HL-60 (cell line): ENCODE data around the gene MTIF2.

Experiments
- DNase-seq, 2 experiments: peaks; one replicate each; pipeline ENCODE4 v3.0.0-alpha.2; 2010 to 2020; ENCODE audit warnings: low read depth in 1 of 2, low spot score in 1 of 2
- H3K27ac ChIP-seq: fragments of 250-450 bp; sonication (Bioruptor Pico); replicated peaks from 2 replicates; pipeline ENCODE4 v1.5.1; 2020; ENCODE audit warnings: mild to moderate bottlenecking, moderate library complexity
- H3K27me3 ChIP-seq: fragments of 250-450 bp; sonication (Bioruptor Pico); 2 replicates; pipeline ENCODE4 v1.5.1; 2021; ENCODE audit warnings: mild to moderate bottlenecking, moderate library complexity; ENCODE audit not compliant: insufficient read depth, poor library complexity, severe bottlenecking
- H3K4me3 ChIP-seq: replicated peaks from 2 replicates; pipeline ENCODE4 v1.5.1; 2011; ENCODE audit warnings: mild to moderate bottlenecking, control low read depth, low read length; ENCODE audit not compliant: insufficient read depth
- GABPA ChIP-seq: IDR thresholded peaks from 2 replicates; pipeline ENCODE4 v1.6.1; 2012; ENCODE audit warnings: low read depth
- POLR2AphosphoS5 ChIP-seq: IDR thresholded peaks from 2 replicates; pipeline ENCODE4 v1.6.1; 2012; ENCODE audit warnings: low read depth
- SPI1 ChIP-seq: IDR thresholded peaks from 2 replicates; pipeline ENCODE4 v1.6.1; 2012; ENCODE audit warnings: low read depth, mild to moderate bottlenecking, borderline replicate concordance
- TF ChIP-seq, protein P1 (sequence below): IDR thresholded peaks from 2 replicates; pipeline ENCODE4 v1.6.1; 2012; ENCODE audit warnings: low read depth; ENCODE audit not compliant: insufficient replicate concordance
- TF ChIP-seq, protein P2 (sequence below): IDR thresholded peaks from one replicate; pipeline ENCODE4 v1.5.1; 2011; ENCODE audit warnings: low read length, control low read depth, inconsistent platforms; ENCODE audit not compliant: insufficient read depth

Gene MTIF2

DNA sequence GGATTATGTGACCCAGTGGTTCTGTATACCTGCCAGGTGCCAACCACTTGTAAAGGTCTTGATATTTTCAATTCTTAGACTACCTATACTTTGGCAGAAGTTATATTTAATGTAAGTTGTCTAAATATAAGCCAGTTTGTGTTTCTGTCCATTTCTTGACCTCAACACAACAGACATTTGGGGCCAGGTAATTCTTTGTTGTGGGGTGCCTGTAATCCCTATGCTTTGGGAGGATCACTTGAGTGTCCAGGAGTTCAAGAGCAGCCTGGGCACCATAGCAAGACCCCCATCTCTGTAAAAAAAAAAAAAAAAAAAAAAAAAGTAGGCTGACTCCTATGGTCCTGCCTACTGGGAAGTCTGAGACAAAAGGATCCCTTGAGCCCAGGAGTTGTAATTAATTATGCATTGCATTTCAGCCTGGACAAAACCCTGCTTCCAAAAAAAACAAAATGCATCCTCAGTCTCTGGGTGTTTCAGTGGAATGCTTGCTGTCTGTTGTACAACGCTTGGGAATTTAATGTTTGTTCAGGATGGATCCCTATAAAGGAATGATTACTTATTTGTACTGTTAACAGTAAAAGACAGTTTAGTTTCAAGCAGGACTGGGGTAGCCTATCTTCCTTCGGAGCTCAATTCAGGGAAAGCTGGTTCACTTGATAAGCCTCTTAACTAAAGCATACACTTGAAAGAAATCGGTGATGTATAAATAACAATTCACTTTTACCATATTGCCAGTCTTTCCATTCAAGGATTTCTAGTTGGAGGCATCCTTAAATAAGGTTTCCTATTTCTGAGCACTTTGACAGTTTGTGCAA lies 33.1 kb downstream of the MTIF2 start:
- Histone ChIP-seq H3K4me3 (no peak overlapping the region), H3K27ac (no peak overlapping the region), H3K27me3 (no peaks in the 10 kb centered on the region)
- TF ChIP-seq POLR2AphosphoS5 (peak; percentile 53), SPI1 (no peak)
- DNase-seq = no peak

DNA sequence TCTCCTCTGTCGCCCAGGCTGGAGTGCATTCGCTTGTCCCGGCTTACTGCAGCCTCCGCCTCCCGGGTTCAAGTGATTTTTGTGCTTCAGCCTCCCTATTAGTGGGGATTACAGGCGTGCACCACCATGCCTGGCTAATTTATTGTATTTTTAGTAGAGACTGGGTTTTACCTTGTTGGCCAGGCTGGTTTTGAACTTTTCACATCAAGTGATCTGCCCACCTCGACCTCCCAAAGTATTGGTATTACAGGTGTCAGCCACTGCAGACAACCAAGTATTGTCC lies 35.4 kb downstream of the MTIF2 start:
- DNase-seq = no peak
- H3K27ac ChIP-seq = peak overlapping the region; percentile 98
- peak overlapping the region; percentile 94 for H3K4me3 ChIP-seq

DNA sequence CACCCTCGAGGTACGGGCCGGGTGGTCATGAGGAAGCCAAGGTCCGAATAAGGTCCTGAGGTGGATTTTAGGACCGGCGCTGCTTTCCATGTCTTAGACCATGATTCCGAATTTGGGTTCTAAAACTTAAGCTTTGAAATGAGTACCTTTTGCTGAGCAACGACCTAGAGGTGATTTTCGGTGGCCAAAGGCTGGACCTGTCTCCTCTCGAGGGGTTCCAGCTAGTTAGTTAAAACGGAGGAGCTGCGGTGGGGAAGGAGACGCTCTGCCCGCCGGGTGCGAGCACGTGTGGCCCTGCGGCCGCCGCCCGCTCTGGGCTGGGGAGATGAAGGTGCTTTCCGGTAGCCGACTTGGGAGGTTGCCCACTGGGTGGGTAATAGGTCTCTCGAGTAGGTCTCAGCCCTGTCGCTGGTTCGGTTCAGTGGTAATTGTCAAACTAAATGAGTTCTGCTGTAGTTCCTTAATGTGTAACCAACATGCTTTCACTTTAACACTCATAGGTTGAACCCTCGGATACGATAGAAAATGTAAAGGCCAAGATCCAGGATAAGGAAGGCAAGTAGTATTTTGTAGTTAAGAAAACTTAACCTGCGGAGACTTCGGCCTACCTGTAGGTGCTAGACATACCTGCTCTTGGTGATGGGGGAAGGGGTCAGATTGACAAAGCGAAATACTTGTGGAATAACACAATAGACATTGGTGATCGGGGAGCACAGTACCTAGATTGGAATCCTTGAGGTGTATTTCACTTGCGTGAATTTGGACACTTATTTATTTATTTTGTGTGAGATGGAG lies 36.0 kb downstream of the MTIF2 start:
- TF ChIP-seq SPI1 = no peak
- TF ChIP-seq, protein P1, sequence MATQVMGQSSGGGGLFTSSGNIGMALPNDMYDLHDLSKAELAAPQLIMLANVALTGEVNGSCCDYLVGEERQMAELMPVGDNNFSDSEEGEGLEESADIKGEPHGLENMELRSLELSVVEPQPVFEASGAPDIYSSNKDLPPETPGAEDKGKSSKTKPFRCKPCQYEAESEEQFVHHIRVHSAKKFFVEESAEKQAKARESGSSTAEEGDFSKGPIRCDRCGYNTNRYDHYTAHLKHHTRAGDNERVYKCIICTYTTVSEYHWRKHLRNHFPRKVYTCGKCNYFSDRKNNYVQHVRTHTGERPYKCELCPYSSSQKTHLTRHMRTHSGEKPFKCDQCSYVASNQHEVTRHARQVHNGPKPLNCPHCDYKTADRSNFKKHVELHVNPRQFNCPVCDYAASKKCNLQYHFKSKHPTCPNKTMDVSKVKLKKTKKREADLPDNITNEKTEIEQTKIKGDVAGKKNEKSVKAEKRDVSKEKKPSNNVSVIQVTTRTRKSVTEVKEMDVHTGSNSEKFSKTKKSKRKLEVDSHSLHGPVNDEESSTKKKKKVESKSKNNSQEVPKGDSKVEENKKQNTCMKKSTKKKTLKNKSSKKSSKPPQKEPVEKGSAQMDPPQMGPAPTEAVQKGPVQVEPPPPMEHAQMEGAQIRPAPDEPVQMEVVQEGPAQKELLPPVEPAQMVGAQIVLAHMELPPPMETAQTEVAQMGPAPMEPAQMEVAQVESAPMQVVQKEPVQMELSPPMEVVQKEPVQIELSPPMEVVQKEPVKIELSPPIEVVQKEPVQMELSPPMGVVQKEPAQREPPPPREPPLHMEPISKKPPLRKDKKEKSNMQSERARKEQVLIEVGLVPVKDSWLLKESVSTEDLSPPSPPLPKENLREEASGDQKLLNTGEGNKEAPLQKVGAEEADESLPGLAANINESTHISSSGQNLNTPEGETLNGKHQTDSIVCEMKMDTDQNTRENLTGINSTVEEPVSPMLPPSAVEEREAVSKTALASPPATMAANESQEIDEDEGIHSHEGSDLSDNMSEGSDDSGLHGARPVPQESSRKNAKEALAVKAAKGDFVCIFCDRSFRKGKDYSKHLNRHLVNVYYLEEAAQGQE = no peak
- TF ChIP-seq POLR2AphosphoS5 = no peak; the same call in 1 of the 2 replicates
- no peak for TF ChIP-seq GABPA
- TF ChIP-seq, protein P2, sequence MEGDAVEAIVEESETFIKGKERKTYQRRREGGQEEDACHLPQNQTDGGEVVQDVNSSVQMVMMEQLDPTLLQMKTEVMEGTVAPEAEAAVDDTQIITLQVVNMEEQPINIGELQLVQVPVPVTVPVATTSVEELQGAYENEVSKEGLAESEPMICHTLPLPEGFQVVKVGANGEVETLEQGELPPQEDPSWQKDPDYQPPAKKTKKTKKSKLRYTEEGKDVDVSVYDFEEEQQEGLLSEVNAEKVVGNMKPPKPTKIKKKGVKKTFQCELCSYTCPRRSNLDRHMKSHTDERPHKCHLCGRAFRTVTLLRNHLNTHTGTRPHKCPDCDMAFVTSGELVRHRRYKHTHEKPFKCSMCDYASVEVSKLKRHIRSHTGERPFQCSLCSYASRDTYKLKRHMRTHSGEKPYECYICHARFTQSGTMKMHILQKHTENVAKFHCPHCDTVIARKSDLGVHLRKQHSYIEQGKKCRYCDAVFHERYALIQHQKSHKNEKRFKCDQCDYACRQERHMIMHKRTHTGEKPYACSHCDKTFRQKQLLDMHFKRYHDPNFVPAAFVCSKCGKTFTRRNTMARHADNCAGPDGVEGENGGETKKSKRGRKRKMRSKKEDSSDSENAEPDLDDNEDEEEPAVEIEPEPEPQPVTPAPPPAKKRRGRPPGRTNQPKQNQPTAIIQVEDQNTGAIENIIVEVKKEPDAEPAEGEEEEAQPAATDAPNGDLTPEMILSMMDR = no peak
- H3K4me3 ChIP-seq = peak overlapping the region; percentile 94
- no peaks in the 10 kb centered on the region for H3K27me3 ChIP-seq
- peak overlapping the region; percentile 98 for H3K27ac ChIP-seq
- no peak for DNase-seq

More for the DNA sequence above, 35.4 kb downstream of the MTIF2 start:
- TF ChIP-seq, protein P2 = no peak
- TF ChIP-seq GABPA (no peak), SPI1 (no peak), POLR2AphosphoS5 (no peak)
- TF ChIP-seq, protein P1 = no peak
- no peaks in the 10 kb centered on the region for H3K27me3 ChIP-seq
